PC-9 (cell line): ENCODE measurements around the gene SCNN1G. TPM values are rescaled to one million over a fixed set of nuclear protein-coding genes. Genes with fewer than 3 reads are reported as not detected.
A peak's percentile ranks its signal among the peaks of the same experiment; 100 is the strongest.

Experiments
- BruUV-seq: library from RNA; stranded (reverse); fragments of 400-500 nt; replicated peaks from 2 replicates; lab custom pipeline; 2021; lab: Mats Ljungman, UMichigan
- CTCF ChIA-PET: fragments of 300-600 bp; sonication (Branson Sonifier 250); formaldehyde crosslinking; loops from one replicate; lab custom pipeline; 2022; ENCODE audit warnings: antibody characterized with exemption; lab: Charles Lee
- POLR2A ChIA-PET: fragments of 300-600 bp; sonication (Branson Sonifier 250); formaldehyde crosslinking; loops from one replicate; lab custom pipeline; 2022; ENCODE audit warnings: antibody characterized with exemption; ENCODE audit not compliant: unreplicated experiment; lab: Charles Lee
- DNase-seq, 2 experiments: peaks; one replicate each; pipeline versions ENCODE4 v3.0.0 to v3.0.0-alpha.2; 2015 to 2022; ENCODE audit warnings: mixed read lengths in 1 of 2
- H2AFZ ChIP-seq: fragments of 200-600 bp; sonication (generic); 2 replicates; pipeline ENCODE4 v1.8.1; 2017; ENCODE audit warnings: antibody characterized with exemption
- H3F3A ChIP-seq: fragments of 200-600 bp; sonication (generic); 2 replicates; pipeline ENCODE4 v1.8.1; 2017; ENCODE audit warnings: antibody characterized with exemption, mild to moderate bottlenecking, low read depth; ENCODE audit not compliant: insufficient read depth
- H3K27ac ChIP-seq: fragments of 200-600 bp; sonication (generic); 2 replicates; pipeline ENCODE4 v1.6.1; 2016; ENCODE audit warnings: mixed run types
- H3K27me3 ChIP-seq: fragments of 200-600 bp; sonication (generic); 2 replicates; pipeline ENCODE4 v1.6.1; 2016; ENCODE audit warnings: low read depth, mixed run types; ENCODE audit not compliant: insufficient read depth
- H3K36me3 ChIP-seq: fragments of 200-600 bp; sonication (generic); 2 replicates; pipeline ENCODE4 v1.6.1; 2016; ENCODE audit warnings: low read depth, mixed run types
- H3K4me1 ChIP-seq: fragments of 200-600 bp; sonication (generic); replicated peaks from 2 replicates; pipeline ENCODE4 v1.6.1; 2016; ENCODE audit warnings: mixed run types; ENCODE audit not compliant: insufficient read depth
- H3K4me2 ChIP-seq: fragments of 200-600 bp; sonication (generic); 2 replicates; pipeline ENCODE4 v1.6.1; 2017; ENCODE audit warnings: mixed run types
- H3K4me3 ChIP-seq: fragments of 200-600 bp; sonication (generic); 2 replicates; pipeline ENCODE4 v1.6.1; 2016; ENCODE audit warnings: mixed run types
- H3K79me2 ChIP-seq: fragments of 200-600 bp; sonication (generic); 2 replicates; pipeline ENCODE4 v1.6.1; 2017; ENCODE audit warnings: low read depth, mixed run types
- H3K9me2 ChIP-seq: fragments of 200-600 bp; sonication (generic); 2 replicates; pipeline ENCODE4 v1.8.1; 2017; ENCODE audit warnings: mild to moderate bottlenecking; ENCODE audit not compliant: insufficient read depth
- H3K9me3 ChIP-seq: fragments of 200-600 bp; sonication (generic); 2 replicates; pipeline ENCODE4 v1.8.1; 2016; ENCODE audit warnings: low read depth; ENCODE audit not compliant: insufficient read depth
- H4K20me1 ChIP-seq: fragments of 200-600 bp; sonication (generic); 2 replicates; pipeline ENCODE4 v1.8.1; 2017; ENCODE audit not compliant: insufficient read depth
- CTCF ChIP-seq: fragments of 200-600 bp; sonication (generic); conservative IDR thresholded peaks from 2 replicates; pipeline ENCODE4 v1.6.1; 2017; ENCODE audit warnings: mixed run types, antibody characterized with exemption, mild to moderate bottlenecking, moderate library complexity
- EZH2 ChIP-seq: fragments of 200-600 bp; sonication (generic); IDR thresholded peaks from 2 replicates; pipeline ENCODE4 v1.8.0; 2017; ENCODE audit warnings: antibody characterized with exemption, low read depth
- intact Hi-C: fragments of 100-400 bp; cut with micrococcal nuclease; formaldehyde crosslinking; loops from one replicate; pipeline ENCODE4 v1.10.0; 2022; ENCODE audit not compliant: unreplicated experiment
- total RNA-seq: library from RNA; stranded (reverse); gene quantifications from 2 replicates; pipeline ENCODE4 v1.2.3, GENCODE V29; 2021

Gene SCNN1G
- total RNA-seq, 1 experiment from 2014 or later: not detected

GRCh38 chr16:23181506-23181905 is 1.0 kb upstream of the SCNN1G start:
- CTCF ChIA-PET: interaction anchor here (0.7 to 4.9 kb wide), 3 partner anchors 32 to 253 kb away, joined by 3 to 62 read pairs (median 21); no protein-coding TSS in a partner anchor
- Histone ChIP-seq H3K27ac (no peak overlapping the region), H3K9me2 (no peaks in the 10 kb centered on the region), H3K79me2 (peaks cover 24% of the 10 kb centered on the region), H3K27me3 (no peaks in the 10 kb centered on the region), H4K20me1 (no peaks in the 10 kb centered on the region; the same call in 1 of the 2 replicates), H3K36me3 (no peaks in the 10 kb centered on the region), H3K4me2 (no peak overlapping the region), H3K9me3 (no peaks in the 10 kb centered on the region), H3F3A (no peaks in the 10 kb centered on the region; the same call in 1 of the 2 replicates), H3K4me3 (no peak overlapping the region), H3K4me1 (peaks cover 23% of the 10 kb centered on the region), H2AFZ (no peak overlapping the region)
- TF ChIP-seq CTCF (no peak), EZH2 (no peak)
- no TSS peak for BruUV-seq
- DNase-seq: no peak
- POLR2A ChIA-PET: interaction anchor here (0.7 kb wide), 1 partner anchor 193 kb away, joined by 6 read pairs; no protein-coding TSS in a partner anchor
- intact Hi-C loops: loop anchor here (5.0 kb wide), 2 partner anchors 186 to 856 kb away; no protein-coding TSS in a partner anchor

- Histone ChIP-seq H3K4me2 (peak overlapping the region; percentile 98), H4K20me1 (no peaks in the 10 kb centered on the region; the same call in 1 of the 2 replicates), H2AFZ (peak overlapping the region; percentile 83), H3K9me3 (no peaks in the 10 kb centered on the region), H3K9me2 (no peaks in the 10 kb centered on the region), H3K36me3 (no peaks in the 10 kb centered on the region), H3F3A (no peaks in the 10 kb centered on the region; the same call in 1 of the 2 replicates), H3K27me3 (no peaks in the 10 kb centered on the region), H3K4me1 (peaks cover 23% of the 10 kb centered on the region), H3K79me2 (peaks cover 24% of the 10 kb centered on the region), H3K4me3 (peak overlapping the region; percentile 81; the same call in 1 of the 2 replicates), H3K27ac (no peak overlapping the region)
- ChIA-PET POLR2A (no interaction called here), CTCF (interaction anchor here (0.5 to 4.9 kb wide), 4 partner anchors 33 to 343 kb away, joined by 3 to 62 read pairs (median 4); no protein-coding TSS in a partner anchor)
- no TSS peak for BruUV-seq
- intact Hi-C loops: loop anchor here (1.0 to 5.0 kb wide), 5 partner anchors 72 to 855 kb away; partner anchors contain the start of gene SCNN1B
- TF ChIP-seq CTCF: peak; percentile 85
- no peak for TF ChIP-seq EZH2
- DNase-seq: peak; percentile 75 to 99
Measured at GRCh38 chr16:23182206-23182678, 303 bp upstream of the SCNN1G start.

GRCh38 chr16:23183543-23183862 is 958 bp downstream of the SCNN1G start:
- Histone ChIP-seq H3K4me3 (peak overlapping the region; percentile 81), H4K20me1 (no peaks in the 10 kb centered on the region; the same call in 1 of the 2 replicates), H3K27me3 (no peaks in the 10 kb centered on the region), H3K9me2 (no peaks in the 10 kb centered on the region), H3K27ac (no peak overlapping the region), H3K4me1 (peaks cover 35% of the 10 kb centered on the region), H2AFZ (peak overlapping the region; percentile 79; the same call in 1 of the 2 replicates), H3K4me2 (peak overlapping the region; percentile 98), H3K79me2 (peaks cover 24% of the 10 kb centered on the region), H3F3A (no peaks in the 10 kb centered on the region; the same call in 1 of the 2 replicates), H3K9me3 (no peaks in the 10 kb centered on the region), H3K36me3 (no peaks in the 10 kb centered on the region)
- intact Hi-C loops: loop anchor here (2.0 to 5.0 kb wide), 3 partner anchors 119 to 854 kb away; partner anchors contain the start of gene SCNN1B
- ChIA-PET CTCF (interaction anchor here (4.9 kb wide), 1 partner anchor 251 kb away, joined by 62 read pairs; no protein-coding TSS in a partner anchor), POLR2A (no interaction called here)
- TF ChIP-seq CTCF (no peak), EZH2 (no peak)
- DNase-seq: no peak
- BruUV-seq: no TSS peak
